PC-9 (cell line): ENCODE data around the gene CNTN5. TPM values are rescaled to one million over a fixed set of nuclear protein-coding genes. Genes with fewer than 3 reads are reported as not detected.

Experiments used
- BruUV-seq: library from RNA; stranded (reverse); fragments of 400-500 nt; replicated peaks from 2 replicates; lab custom pipeline; 2021; lab: Mats Ljungman, UMichigan
- CTCF ChIA-PET: fragments of 300-600 bp; sonication (Branson Sonifier 250); formaldehyde crosslinking; loops from one replicate; lab custom pipeline; 2022; ENCODE audit warnings: antibody characterized with exemption; lab: Charles Lee
- POLR2A ChIA-PET: fragments of 300-600 bp; sonication (Branson Sonifier 250); formaldehyde crosslinking; loops from one replicate; lab custom pipeline; 2022; ENCODE audit warnings: antibody characterized with exemption; ENCODE audit not compliant: unreplicated experiment; lab: Charles Lee
- DNase-seq, 2 experiments: peaks; one replicate each; pipeline versions ENCODE4 v3.0.0 to v3.0.0-alpha.2; 2015 to 2022; ENCODE audit warnings: mixed read lengths in 1 of 2
- H2AFZ ChIP-seq: fragments of 200-600 bp; sonication (generic); 2 replicates; pipeline ENCODE4 v1.8.1; 2017; ENCODE audit warnings: antibody characterized with exemption
- H3F3A ChIP-seq: fragments of 200-600 bp; sonication (generic); 2 replicates; pipeline ENCODE4 v1.8.1; 2017; ENCODE audit warnings: antibody characterized with exemption, mild to moderate bottlenecking, low read depth; ENCODE audit not compliant: insufficient read depth
- H3K27ac ChIP-seq: fragments of 200-600 bp; sonication (generic); 2 replicates; pipeline ENCODE4 v1.6.1; 2016; ENCODE audit warnings: mixed run types
- H3K27me3 ChIP-seq: fragments of 200-600 bp; sonication (generic); 2 replicates; pipeline ENCODE4 v1.6.1; 2016; ENCODE audit warnings: low read depth, mixed run types; ENCODE audit not compliant: insufficient read depth
- H3K36me3 ChIP-seq: fragments of 200-600 bp; sonication (generic); 2 replicates; pipeline ENCODE4 v1.6.1; 2016; ENCODE audit warnings: low read depth, mixed run types
- H3K4me1 ChIP-seq: fragments of 200-600 bp; sonication (generic); replicated peaks from 2 replicates; pipeline ENCODE4 v1.6.1; 2016; ENCODE audit warnings: mixed run types; ENCODE audit not compliant: insufficient read depth
- H3K4me2 ChIP-seq: fragments of 200-600 bp; sonication (generic); 2 replicates; pipeline ENCODE4 v1.6.1; 2017; ENCODE audit warnings: mixed run types
- H3K4me3 ChIP-seq: fragments of 200-600 bp; sonication (generic); 2 replicates; pipeline ENCODE4 v1.6.1; 2016; ENCODE audit warnings: mixed run types
- H3K79me2 ChIP-seq: fragments of 200-600 bp; sonication (generic); 2 replicates; pipeline ENCODE4 v1.6.1; 2017; ENCODE audit warnings: low read depth, mixed run types
- H3K9me2 ChIP-seq: fragments of 200-600 bp; sonication (generic); 2 replicates; pipeline ENCODE4 v1.8.1; 2017; ENCODE audit warnings: mild to moderate bottlenecking; ENCODE audit not compliant: insufficient read depth
- H3K9me3 ChIP-seq: fragments of 200-600 bp; sonication (generic); 2 replicates; pipeline ENCODE4 v1.8.1; 2016; ENCODE audit warnings: low read depth; ENCODE audit not compliant: insufficient read depth
- H4K20me1 ChIP-seq: fragments of 200-600 bp; sonication (generic); 2 replicates; pipeline ENCODE4 v1.8.1; 2017; ENCODE audit not compliant: insufficient read depth
- CTCF ChIP-seq: fragments of 200-600 bp; sonication (generic); conservative IDR thresholded peaks from 2 replicates; pipeline ENCODE4 v1.6.1; 2017; ENCODE audit warnings: mixed run types, antibody characterized with exemption, mild to moderate bottlenecking, moderate library complexity
- EZH2 ChIP-seq: fragments of 200-600 bp; sonication (generic); IDR thresholded peaks from 2 replicates; pipeline ENCODE4 v1.8.0; 2017; ENCODE audit warnings: antibody characterized with exemption, low read depth
- intact Hi-C: fragments of 100-400 bp; cut with micrococcal nuclease; formaldehyde crosslinking; loops from one replicate; pipeline ENCODE4 v1.10.0; 2022; ENCODE audit not compliant: unreplicated experiment
- total RNA-seq: library from RNA; stranded (reverse); gene quantifications from 2 replicates; pipeline ENCODE4 v1.2.3, GENCODE V29; 2021

CNTN5 gene
- total RNA-seq, 1 experiment from 2014 or later: not detected

- no peak overlapping the region for H2AFZ ChIP-seq
- H3K4me1 ChIP-seq: no peaks in the 10 kb centered on the region
- H4K20me1 ChIP-seq: no peaks in the 10 kb centered on the region
- no peak overlapping the region for H3K4me3 ChIP-seq
- no peaks in the 10 kb centered on the region for H3K9me2 ChIP-seq
- BruUV-seq: no TSS peak
- no peak overlapping the region for H3K27ac ChIP-seq
- no peak for DNase-seq
- H3K27me3 ChIP-seq: no peaks in the 10 kb centered on the region
- no peaks in the 10 kb centered on the region for H3F3A ChIP-seq
- no peaks in the 10 kb centered on the region for H3K36me3 ChIP-seq
- TF ChIP-seq EZH2: no peak
- TF ChIP-seq CTCF: no peak
- H3K79me2 ChIP-seq: no peaks in the 10 kb centered on the region
- H3K9me3 ChIP-seq: no peaks in the 10 kb centered on the region
- POLR2A ChIA-PET: no interaction called here
- H3K4me2 ChIP-seq: no peak overlapping the region
- CTCF ChIA-PET: no interaction called here
- intact Hi-C loops: no loop called here
Observed at GRCh38 chr11:99814021-99814420, 793.3 kb downstream of the CNTN5 start.

- Histone ChIP-seq H3K36me3 (no peaks in the 10 kb centered on the region), H3K4me3 (no peak overlapping the region), H4K20me1 (no peaks in the 10 kb centered on the region), H3K27ac (no peak overlapping the region), H3K9me3 (no peaks in the 10 kb centered on the region), H3K79me2 (no peaks in the 10 kb centered on the region), H3F3A (no peaks in the 10 kb centered on the region), H3K4me2 (no peak overlapping the region), H3K9me2 (no peaks in the 10 kb centered on the region), H2AFZ (no peak overlapping the region), H3K4me1 (no peaks in the 10 kb centered on the region), H3K27me3 (no peaks in the 10 kb centered on the region)
- TF ChIP-seq CTCF (0 out of 2 replicates have a peak, but pooled peaks have one; percentile 11), EZH2 (no peak)
- BruUV-seq: no TSS peak
- no peak for DNase-seq
- CTCF ChIA-PET: no interaction called here
- intact Hi-C loops: no loop called here
- POLR2A ChIA-PET: no interaction called here
Observed at GRCh38 chr11:99814738-99815137, 794.0 kb downstream of the CNTN5 start.

- BruUV-seq: no TSS peak
- ChIA-PET POLR2A (no interaction called here), CTCF (no interaction called here)
- no peak overlapping the region for H3K4me3 ChIP-seq
- intact Hi-C loops: no loop called here
- no peaks in the 10 kb centered on the region for H3K27me3 ChIP-seq
- no peaks in the 10 kb centered on the region for H3K36me3 ChIP-seq
- no peak overlapping the region for H2AFZ ChIP-seq
- no peaks in the 10 kb centered on the region for H3K9me2 ChIP-seq
- no peaks in the 10 kb centered on the region for H3K9me3 ChIP-seq
- no peak for DNase-seq
- no peaks in the 10 kb centered on the region for H3K4me1 ChIP-seq
- H3K79me2 ChIP-seq: no peaks in the 10 kb centered on the region
- H3F3A ChIP-seq: no peaks in the 10 kb centered on the region
- no peak for TF ChIP-seq CTCF
- no peak overlapping the region for H3K4me2 ChIP-seq
- no peaks in the 10 kb centered on the region for H4K20me1 ChIP-seq
- no peak overlapping the region for H3K27ac ChIP-seq
Observed at GRCh38 chr11:99818991-99819390, 798.2 kb downstream of the CNTN5 start.
